Amniotic stem cell (primary cell): ENCODE results near the gene SLC25A39.
"Not testable (repeated sequence)": the region's sequence is repeated elsewhere in the genome, so short reads cannot be mapped to it uniquely, and the experiment has no call there.

ENCODE experiments used
- DNase-seq: peaks from one replicate; lab custom pipeline; 2025; lab: John Stamatoyannopoulos, UW

Gene SLC25A39

GRCh38 chr17:44354582-44355561, 30.2 kb upstream of the SLC25A39 start:
- DNase-seq = no peak

- DNase-seq = no peak
Observed at GRCh38 chr17:44353672-44354331, 29.2 kb upstream of the SLC25A39 start.

- no peak for DNase-seq
Observed at GRCh38 chr17:44352828-44353671, 28.4 kb upstream of the SLC25A39 start.

GRCh38 chr17:44351961-44352827, 27.6 kb upstream of the SLC25A39 start:
- DNase-seq = no peak

- no peak for DNase-seq
Observed at GRCh38 chr17:44351464-44351863, 26.8 kb upstream of the SLC25A39 start.

DNA sequence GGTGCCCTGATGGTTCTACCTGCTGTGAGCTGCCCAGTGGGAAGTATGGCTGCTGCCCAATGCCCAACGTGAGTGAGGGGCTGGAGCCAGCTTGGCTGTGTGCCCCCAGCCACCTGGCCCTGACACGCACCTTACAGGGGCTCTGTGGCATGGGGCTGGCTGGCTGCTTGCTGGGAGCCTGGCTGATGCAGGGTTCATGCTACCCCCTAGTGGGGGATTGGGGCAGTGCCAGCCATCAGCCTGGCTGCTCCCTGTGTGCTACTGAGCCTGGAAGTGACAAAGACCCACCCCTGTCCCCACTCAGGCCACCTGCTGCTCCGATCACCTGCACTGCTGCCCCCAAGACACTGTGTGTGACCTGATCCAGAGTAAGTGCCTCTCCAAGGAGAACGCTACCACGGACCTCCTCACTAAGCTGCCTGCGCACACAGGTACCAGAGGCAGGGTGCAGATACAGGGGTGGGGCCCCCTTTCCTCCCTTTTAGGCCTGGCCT, 26.2 kb upstream of the SLC25A39 start:
- no peak for DNase-seq

- DNase-seq = no peak
Observed at GRCh38 chr17:44349553-44350070, 25.0 kb upstream of the SLC25A39 start.

DNA sequence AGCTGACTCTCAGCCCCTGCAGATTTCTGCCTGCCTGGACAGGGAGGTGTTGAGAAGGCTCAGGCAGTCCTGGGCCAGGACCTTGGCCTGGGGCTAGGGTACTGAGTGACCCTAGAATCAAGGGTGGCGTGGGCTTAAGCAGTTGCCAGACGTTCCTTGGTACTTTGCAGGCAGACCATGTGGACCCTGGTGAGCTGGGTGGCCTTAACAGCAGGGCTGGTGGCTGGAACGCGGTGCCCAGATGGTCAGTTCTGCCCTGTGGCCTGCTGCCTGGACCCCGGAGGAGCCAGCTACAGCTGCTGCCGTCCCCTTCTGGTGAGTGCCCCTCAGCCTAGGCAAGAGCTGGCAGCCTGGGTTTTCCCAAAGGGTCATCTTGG, 24.4 kb upstream of the SLC25A39 start:
- no peak for DNase-seq

DNA sequence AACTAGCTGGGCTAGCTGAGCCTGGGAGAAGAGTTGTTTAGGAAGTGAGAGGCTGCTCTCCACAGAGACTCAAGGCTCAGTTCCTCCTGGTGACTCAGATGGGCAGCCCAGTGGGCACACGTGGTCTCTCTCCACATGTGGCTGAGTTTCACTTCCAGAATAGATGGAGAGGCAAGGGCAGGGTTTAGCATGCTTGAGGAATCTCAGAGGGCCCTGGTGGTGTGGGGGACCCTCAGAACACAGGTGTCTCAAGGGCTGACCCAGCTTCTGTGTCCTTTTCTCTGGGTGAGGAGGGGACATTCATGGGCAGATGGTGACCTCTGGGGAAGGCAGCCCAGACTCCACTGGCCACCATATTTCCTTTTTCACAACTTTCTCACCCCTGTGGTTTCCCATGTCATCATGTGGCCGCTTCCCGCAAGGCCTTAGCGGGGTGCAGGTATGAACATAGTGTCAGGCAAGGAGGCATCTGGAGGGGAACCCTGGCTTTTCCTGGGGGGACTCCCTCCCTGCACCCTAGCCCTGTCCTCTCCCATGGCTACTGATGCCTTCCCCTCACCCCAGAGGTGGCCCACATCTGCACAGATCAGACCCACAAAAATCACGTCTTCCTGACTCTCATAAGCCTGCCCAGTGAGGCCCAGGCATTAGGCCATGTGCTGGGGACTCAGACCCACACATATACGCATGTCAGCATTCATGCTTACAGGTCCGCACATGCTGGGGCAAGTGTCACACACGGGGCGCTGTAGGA, 23.8 kb upstream of the SLC25A39 start:
- DNase-seq = peak; percentile 33

DNA sequence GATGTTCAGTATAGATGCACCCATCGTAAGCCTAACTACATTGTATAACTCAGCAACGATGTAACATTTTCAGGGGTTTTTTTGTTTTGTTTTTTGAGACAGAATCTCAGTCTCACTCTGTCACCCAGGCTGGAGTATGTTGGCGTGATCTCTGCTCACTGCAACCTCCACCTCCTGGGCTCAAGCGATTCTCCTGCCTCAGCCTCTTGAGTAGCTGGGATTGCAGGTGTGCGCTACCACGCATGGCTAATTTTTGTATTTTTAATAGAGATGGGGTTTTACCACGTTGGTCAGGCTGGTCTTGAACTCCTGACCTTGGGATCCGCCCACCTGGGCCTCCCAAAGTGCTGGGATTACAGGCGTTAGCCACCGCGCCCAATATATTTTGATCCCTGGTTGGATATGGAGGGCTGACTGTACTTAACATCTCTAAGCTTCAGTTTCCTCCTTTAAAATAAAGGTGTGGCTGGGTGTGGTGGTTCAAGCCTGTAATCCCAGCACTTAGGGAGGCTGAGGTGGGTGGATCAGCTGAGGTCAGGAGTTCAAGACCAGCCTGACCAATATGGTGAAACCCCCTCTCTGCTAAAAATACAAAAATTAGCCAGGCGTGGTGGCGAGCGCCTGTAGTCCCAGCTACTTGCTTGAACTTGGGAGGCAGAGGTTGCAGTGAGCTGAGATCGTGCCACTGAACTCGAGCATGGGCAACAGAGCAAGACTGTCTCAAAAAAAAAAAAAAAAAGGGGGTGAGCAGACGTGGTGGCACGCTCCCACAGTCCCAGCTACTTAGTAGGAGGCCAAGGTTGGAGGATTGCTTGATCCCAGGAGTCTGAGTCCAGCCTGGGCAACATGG, 22.8 kb upstream of the SLC25A39 start:
- DNase-seq = not testable (repeated sequence)

- DNase-seq = no peak
Observed at GRCh38 chr17:44346064-44346844, 21.6 kb upstream of the SLC25A39 start.

DNA sequence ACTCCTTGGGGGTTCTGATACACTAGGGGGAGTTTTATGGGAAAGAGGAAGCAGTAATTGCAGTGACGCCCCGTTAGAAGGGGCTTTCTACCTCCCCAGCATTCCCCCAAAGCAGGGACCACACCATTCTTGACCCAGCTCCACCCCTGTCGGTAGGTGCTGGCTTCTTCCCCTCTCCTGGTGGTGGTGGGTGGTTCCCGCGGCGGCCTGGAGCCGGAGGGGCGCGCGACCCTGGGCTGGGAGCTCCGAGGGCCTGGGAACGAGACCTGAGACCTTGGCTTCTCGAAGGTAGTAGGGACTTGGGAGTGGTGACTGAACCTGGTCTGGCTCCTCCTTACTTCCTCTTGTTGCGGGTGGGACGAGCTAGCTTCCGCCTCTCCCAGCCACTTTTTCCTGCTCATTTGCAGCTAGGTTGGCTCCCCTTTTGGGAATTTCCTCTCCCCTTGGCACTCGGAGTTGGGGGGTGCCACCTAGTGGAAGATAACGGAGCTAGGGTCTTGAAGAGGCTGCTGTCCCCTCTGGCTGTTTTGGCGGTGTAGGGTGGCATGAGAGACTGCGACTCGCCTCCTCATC, 20.9 kb upstream of the SLC25A39 start:
- DNase-seq = no peak

GRCh38 chr17:44344939-44345453, 20.4 kb upstream of the SLC25A39 start, which contains the start of gene GRN:
GRN (plus strand) TSS chr17:44345302; CDS start chr17:44349165, 3,863 bp downstream.
- DNase-seq = peak; percentile 95

DNA sequence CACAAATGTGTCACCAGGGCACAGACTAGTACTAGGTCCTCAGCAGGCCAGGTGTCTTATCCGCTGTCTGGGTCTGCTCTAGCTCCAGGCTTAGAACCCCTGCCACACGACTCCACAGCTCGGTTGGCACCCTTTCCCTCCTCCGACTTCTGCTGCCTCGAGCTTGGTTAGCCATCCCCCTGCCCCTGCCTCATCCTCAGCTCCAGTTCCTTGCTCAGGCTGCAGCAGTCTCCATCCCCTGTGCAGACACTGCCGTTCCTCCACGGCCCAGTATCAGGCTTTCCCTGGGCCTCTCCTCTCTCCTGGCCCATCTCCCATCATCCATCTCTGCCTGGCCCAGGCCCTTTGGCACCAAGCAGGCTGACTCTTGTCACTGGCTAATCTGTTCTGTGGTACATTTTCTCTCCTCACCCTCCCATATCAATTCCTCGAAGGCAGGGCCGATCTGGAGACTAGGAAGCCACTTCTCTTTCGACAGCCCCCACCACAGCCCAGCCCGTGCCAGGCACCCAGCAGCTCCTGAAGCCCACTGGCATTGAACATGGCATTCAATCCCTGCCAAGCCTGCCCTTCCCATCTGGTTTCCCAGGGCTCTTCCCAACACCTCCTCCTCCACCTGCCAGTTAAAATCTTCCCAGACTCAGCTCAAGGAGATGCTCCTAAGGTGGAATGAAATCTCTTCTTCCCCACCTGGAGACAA, 19.0 kb upstream of the SLC25A39 start:
- no peak for DNase-seq

- DNase-seq = not testable (repeated sequence)
Observed at GRCh38 chr17:44340553-44340952, 15.9 kb upstream of the SLC25A39 start.

DNA sequence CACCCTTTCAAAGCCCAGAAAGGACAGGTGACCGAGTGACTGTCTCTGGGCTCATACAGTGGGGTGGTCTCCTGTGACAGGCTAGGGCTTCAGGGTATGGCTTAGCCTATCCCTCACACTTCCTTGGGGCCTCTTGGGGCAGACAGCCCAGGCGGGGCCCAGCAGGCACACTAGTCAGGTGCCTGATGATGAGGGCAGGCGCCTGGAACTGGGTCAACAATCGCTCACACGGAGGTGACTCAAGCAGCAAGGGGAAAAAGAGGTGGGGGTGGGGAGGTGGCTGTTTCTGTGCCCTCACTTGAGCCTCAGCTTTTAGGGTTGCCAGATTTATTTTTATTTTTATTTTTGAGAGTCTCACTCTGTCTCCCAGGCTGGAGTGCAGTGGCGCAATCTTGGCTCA, 14.1 kb upstream of the SLC25A39 start:
- no peak for DNase-seq

GRCh38 chr17:44335968-44336367, 11.3 kb upstream of the SLC25A39 start:
- no peak for DNase-seq
